ENCODE data around the gene PRKG1. TPM values are rescaled to one million over a fixed set of nuclear protein-coding genes. Genes with fewer than 3 reads are reported as not detected.

PRKG1 gene
- total and polyA plus RNA-seq, 2 experiments from 2014 or later, result 10.7 to 21.8 TPM

GRCh38 chr10:51875610-51876009, 801.3 kb downstream of the PRKG1 start:
- Histone ChIP-seq H3K9ac (no peak overlapping the region), H4K20me1 (ENCODE audit: insufficient read depth) (no peaks in the 10 kb centered on the region), H3K4me1 (ENCODE audit: insufficient read depth) (peaks cover 21% of the 10 kb centered on the region), H3K9me3 (ENCODE audit: low read depth) (no peaks in the 10 kb centered on the region), H3F3A (ENCODE audit: insufficient read depth) (peaks cover 22% of the 10 kb centered on the region), H3K9me2 (ENCODE audit: insufficient read depth) (no peaks in the 10 kb centered on the region), H3K79me2 (ENCODE audit: insufficient read depth) (no peaks in the 10 kb centered on the region), H3K27ac (no peak overlapping the region), H3K4me2 (ENCODE audit: unreplicated experiment) (no peak overlapping the region), H3K27me3 (replicated peaks; ENCODE audit: insufficient read depth) (no peaks in the 10 kb centered on the region), H2AFZ (no peak overlapping the region), H3K4me3 (no peak overlapping the region), H3K36me3 (ENCODE audit: low read depth) (no peaks in the 10 kb centered on the region)
- in situ Hi-C loops (cut with MboI), result no loop called here
- DNase-seq, result no peak
- TF ChIP-seq EZH2phosphoT487 (IDR thresholded peaks at IDR 0.05; ENCODE audit: insufficient read depth, low read depth) (no peak), EZH2 (IDR thresholded peaks at IDR 0.05; ENCODE audit: insufficient read depth, poor library complexity, severe bottlenecking) (no peak)
- WGBS, 2 experiments (ENCODE audit: low coverage in 1 of 2, low lambda C conversion rate in 2 of 2, missing lambda C conversion rate in 2 of 2), result 91 to 95% methylated on average over 5 of the region's 5 CpGs

GRCh38 chr10:51876503-51876902, 802.2 kb downstream of the PRKG1 start:
- DNase-seq, result no peak
- H3F3A ChIP-seq (ENCODE audit: insufficient read depth), result peaks cover 29% of the 10 kb centered on the region
- no peak for TF ChIP-seq EZH2phosphoT487 (IDR thresholded peaks at IDR 0.05; ENCODE audit: insufficient read depth, low read depth)
- TF ChIP-seq EZH2 (IDR thresholded peaks at IDR 0.05; ENCODE audit: insufficient read depth, poor library complexity, severe bottlenecking), result no peak
- peaks cover 24% of the 10 kb centered on the region for H3K4me1 ChIP-seq (ENCODE audit: insufficient read depth)
- no peak overlapping the region for H3K4me3 ChIP-seq
- no peak overlapping the region for H2AFZ ChIP-seq
- H3K9ac ChIP-seq, result no peak overlapping the region
- 43 to 51% methylated on average over 4 of the region's 4 CpGs for WGBS, 2 experiments (ENCODE audit: low coverage in 1 of 2, low lambda C conversion rate in 2 of 2, missing lambda C conversion rate in 2 of 2)
- H4K20me1 ChIP-seq (ENCODE audit: insufficient read depth), result no peaks in the 10 kb centered on the region
- H3K27me3 ChIP-seq (replicated peaks; ENCODE audit: insufficient read depth), result no peaks in the 10 kb centered on the region
- no peak overlapping the region for H3K4me2 ChIP-seq (ENCODE audit: unreplicated experiment)
- no peaks in the 10 kb centered on the region for H3K9me2 ChIP-seq (ENCODE audit: insufficient read depth)
- in situ Hi-C loops (cut with MboI), result no loop called here
- no peak overlapping the region for H3K27ac ChIP-seq
- no peaks in the 10 kb centered on the region for H3K9me3 ChIP-seq (ENCODE audit: low read depth)
- H3K36me3 ChIP-seq (ENCODE audit: low read depth), result no peaks in the 10 kb centered on the region
- no peaks in the 10 kb centered on the region for H3K79me2 ChIP-seq (ENCODE audit: insufficient read depth)

GRCh38 chr10:51876979-51877378, 802.7 kb downstream of the PRKG1 start:
- Histone ChIP-seq H3K9me3 (ENCODE audit: low read depth) (no peaks in the 10 kb centered on the region), H3K4me1 (ENCODE audit: insufficient read depth) (peaks cover 24% of the 10 kb centered on the region), H3F3A (ENCODE audit: insufficient read depth) (peaks cover 29% of the 10 kb centered on the region), H3K27me3 (replicated peaks; ENCODE audit: insufficient read depth) (no peaks in the 10 kb centered on the region), H3K79me2 (ENCODE audit: insufficient read depth) (no peaks in the 10 kb centered on the region), H3K9ac (no peak overlapping the region), H3K9me2 (ENCODE audit: insufficient read depth) (no peaks in the 10 kb centered on the region), H3K27ac (no peak overlapping the region), H3K36me3 (ENCODE audit: low read depth) (no peaks in the 10 kb centered on the region), H3K4me2 (ENCODE audit: unreplicated experiment) (no peak overlapping the region), H3K4me3 (no peak overlapping the region), H2AFZ (no peak overlapping the region), H4K20me1 (ENCODE audit: insufficient read depth) (no peaks in the 10 kb centered on the region)
- in situ Hi-C loops (cut with MboI), result no loop called here
- 100% methylated on average over 2 of the region's 2 CpGs for WGBS, 2 experiments (ENCODE audit: low coverage in 1 of 2, low lambda C conversion rate in 2 of 2, missing lambda C conversion rate in 2 of 2)
- TF ChIP-seq EZH2 (IDR thresholded peaks at IDR 0.05; ENCODE audit: insufficient read depth, poor library complexity, severe bottlenecking), result no peak
- TF ChIP-seq EZH2phosphoT487 (IDR thresholded peaks at IDR 0.05; ENCODE audit: insufficient read depth, low read depth), result no peak
- DNase-seq, result no peak

- H3K4me2 ChIP-seq (ENCODE audit: unreplicated experiment), result no peak overlapping the region
- no peak overlapping the region for H3K9ac ChIP-seq
- H3K79me2 ChIP-seq (ENCODE audit: insufficient read depth), result no peaks in the 10 kb centered on the region
- TF ChIP-seq EZH2phosphoT487 (IDR thresholded peaks at IDR 0.05; ENCODE audit: insufficient read depth, low read depth) (no peak), EZH2 (IDR thresholded peaks at IDR 0.05; ENCODE audit: insufficient read depth, poor library complexity, severe bottlenecking) (no peak)
- no peaks in the 10 kb centered on the region for H4K20me1 ChIP-seq (ENCODE audit: insufficient read depth)
- H3K9me3 ChIP-seq (ENCODE audit: low read depth), result no peaks in the 10 kb centered on the region
- H3K36me3 ChIP-seq (ENCODE audit: low read depth), result no peaks in the 10 kb centered on the region
- H3K27ac ChIP-seq, result 0 out of 2 replicates have a peak overlapping the region, but pooled peaks have one; percentile 97
- peaks cover 29% of the 10 kb centered on the region for H3F3A ChIP-seq (ENCODE audit: insufficient read depth)
- no peak overlapping the region for H3K4me3 ChIP-seq
- no peaks in the 10 kb centered on the region for H3K27me3 ChIP-seq (replicated peaks; ENCODE audit: insufficient read depth)
- H2AFZ ChIP-seq, result no peak overlapping the region
- no peak for DNase-seq
- H3K4me1 ChIP-seq (ENCODE audit: insufficient read depth), result peaks cover 24% of the 10 kb centered on the region
- 100% methylated on average over 1 of the region's 1 CpG for WGBS, 2 experiments (ENCODE audit: low coverage in 1 of 2, low lambda C conversion rate in 2 of 2, missing lambda C conversion rate in 2 of 2)
- in situ Hi-C loops (cut with MboI), result no loop called here
- no peaks in the 10 kb centered on the region for H3K9me2 ChIP-seq (ENCODE audit: insufficient read depth)
These were observed 803.3 kb downstream of the PRKG1 start for GRCh38 chr10:51877636-51878035.

- H3K27ac ChIP-seq, result peak overlapping the region; percentile 97
- H3F3A ChIP-seq (ENCODE audit: insufficient read depth), result peaks cover 29% of the 10 kb centered on the region
- H3K4me3 ChIP-seq, result peak overlapping the region; percentile 59
- H3K27me3 ChIP-seq (replicated peaks; ENCODE audit: insufficient read depth), result no peaks in the 10 kb centered on the region
- H3K4me1 ChIP-seq (ENCODE audit: insufficient read depth), result peaks cover 24% of the 10 kb centered on the region
- peak overlapping the region; percentile 76 for H3K9ac ChIP-seq
- DNase-seq, result peak; percentile 36
- TF ChIP-seq EZH2 (IDR thresholded peaks at IDR 0.05; ENCODE audit: insufficient read depth, poor library complexity, severe bottlenecking) (no peak), EZH2phosphoT487 (IDR thresholded peaks at IDR 0.05; ENCODE audit: insufficient read depth, low read depth) (no peak)
- no peaks in the 10 kb centered on the region for H4K20me1 ChIP-seq (ENCODE audit: insufficient read depth)
- in situ Hi-C loops (cut with MboI), result no loop called here
- no peaks in the 10 kb centered on the region for H3K79me2 ChIP-seq (ENCODE audit: insufficient read depth)
- no peaks in the 10 kb centered on the region for H3K9me3 ChIP-seq (ENCODE audit: low read depth)
- peak overlapping the region; percentile 46 for H2AFZ ChIP-seq
- no peaks in the 10 kb centered on the region for H3K9me2 ChIP-seq (ENCODE audit: insufficient read depth)
- H3K4me2 ChIP-seq (ENCODE audit: unreplicated experiment), result peak overlapping the region; percentile 74
- H3K36me3 ChIP-seq (ENCODE audit: low read depth), result no peaks in the 10 kb centered on the region
These were observed 804.4 kb downstream of the PRKG1 start for GRCh38 chr10:51878695-51879094.

All from GM23248 (cell line).